K562 (cell line): Measurements from ENCODE around the gene EPHB4. TPM values are rescaled to one million over a fixed set of nuclear protein-coding genes. Genes with fewer than 3 reads are reported as not detected.

Experiments used
- BRD9 ChIP-seq: fragments of 450-650 bp; IDR thresholded peaks from 2 replicates; pipeline ENCODE4 v1.6.1; 2018; ENCODE audit warnings: low read depth; ENCODE audit not compliant: partially characterized antibody
- CBX3 ChIP-seq, 2 experiments: IDR thresholded peaks; 1 replicate in 1 of 2; 2 replicates in 1 of 2; pipeline ENCODE4 v1.6.1; 2012; ENCODE audit warnings: inconsistent platforms in 2 of 2, low read length in 2 of 2, borderline replicate concordance in 1 of 2, control low read depth in 1 of 2
- MAFK ChIP-seq: IDR thresholded peaks from 2 replicates; pipeline ENCODE4 v1.6.1; 2011; ENCODE audit warnings: low read length, improper control_type of control experiment
- MCM5 ChIP-seq: fragments of 450-650 bp; IDR thresholded peaks from 2 replicates; pipeline ENCODE4 v1.6.1; 2016; ENCODE audit warnings: low read depth
- MEF2D ChIP-seq: conservative IDR thresholded peaks from 2 replicates; pipeline ENCODE4 v1.6.1; 2016; ENCODE audit warnings: low read depth, missing genetic modification characterization, missing compliant biosample characterization
- MTA2 ChIP-seq: fragments of 450-650 bp; IDR thresholded peaks from 2 replicates; pipeline ENCODE4 v1.6.1; 2016; ENCODE audit warnings: low read depth
- NONO ChIP-seq, 2 experiments: fragments of 200-400 bp in 1 of 2; fragments of 450-650 bp in 1 of 2; formaldehyde crosslinking in 1 of 2; IDR thresholded peaks; 2 replicates each; pipeline ENCODE4 v1.6.1; 2017; ENCODE audit warnings: low read depth in 2 of 2, mild to moderate bottlenecking in 2 of 2, moderate library complexity in 2 of 2, low read length in 1 of 2
- PHB2 ChIP-seq: fragments of 450-650 bp; IDR thresholded peaks from 2 replicates; pipeline ENCODE4 v1.6.1; 2017; ENCODE audit warnings: low read depth
- SMARCA4 ChIP-seq: fragments of 450-650 bp; IDR thresholded peaks from 2 replicates; pipeline ENCODE4 v1.6.1; 2016
- SNIP1 ChIP-seq: fragments of 450-650 bp; IDR thresholded peaks from 2 replicates; pipeline ENCODE4 v1.7.1; 2017; ENCODE audit warnings: low read depth, mild to moderate bottlenecking
- SP1 ChIP-seq: sonication (generic); formaldehyde crosslinking; IDR thresholded peaks from 2 replicates; pipeline ENCODE4 v1.8.1; 2022; ENCODE audit warnings: mild to moderate bottlenecking, missing genetic modification reagents
- TCFL5 ChIP-seq: fragments of 250-450 bp; sonication (Bioruptor Pico); conservative IDR thresholded peaks from 2 replicates; pipeline ENCODE4 v1.6.1; 2021; ENCODE audit warnings: mild to moderate bottlenecking, moderate library complexity, matching md5 sums
- TGIF2 ChIP-seq: sonication (generic); formaldehyde crosslinking; IDR thresholded peaks from 2 replicates; pipeline ENCODE4 v1.8.1; 2022; ENCODE audit warnings: mild to moderate bottlenecking, missing genetic modification reagents, moderate library complexity
- ZNF133 ChIP-seq: fragments of 250-450 bp; sonication (Bioruptor Pico); IDR thresholded peaks from 2 replicates; pipeline ENCODE4 v1.4.0; 2020; ENCODE audit warnings: mild to moderate bottlenecking
- ZNF280B ChIP-seq: fragments of 250-450 bp; sonication (Bioruptor Pico); IDR thresholded peaks from 2 replicates; pipeline ENCODE4 v1.5.1; 2021; ENCODE audit warnings: mild to moderate bottlenecking
- ZNF609 ChIP-seq: sonication (generic); formaldehyde crosslinking; IDR thresholded peaks from 2 replicates; pipeline ENCODE4 v1.8.1; 2023; ENCODE audit warnings: missing genetic modification reagents, mild to moderate bottlenecking, borderline replicate concordance
- polyA plus RNA-seq, 8 experiments: library from polyadenylated mRNA; depleted of rRNA in 4 of 8; stranded (reverse) in 5 of 8; unstranded in 3 of 8; fragments of >200 nt; fragmentation: Nextera tagmentation in 2 of 8; fragmentation: Illumina TruSeq in 1 of 8; extraction: Ambion mirVana in 2 of 8; extraction: Trizol in 1 of 8; gene quantifications; 2 replicates each; pipeline versions ENCODE4 v1.2.1 to v1.2.3, GENCODE V29; 2011 to 2014; ENCODE audit warnings: inconsistent platforms in 1 of 8, missing spikeins in 1 of 8
- total RNA-seq, 7 experiments: library from RNA; depleted of rRNA in 6 of 7; stranded (reverse); fragments of >200 nt in 6 of 7; fragmentation: Illumina TruSeq in 2 of 7; extraction: Trizol in 2 of 7; gene quantifications; 2 replicates each; pipeline versions ENCODE4 v1.2.1 to v1.2.3, GENCODE V29; 2011 to 2021; ENCODE audit warnings: low replicate concordance in 1 of 7
- TF ChIP-seq, protein P1 (sequence below): IDR thresholded peaks from 3 replicates; pipeline ENCODE4 v1.6.1; 2011; ENCODE audit warnings: borderline replicate concordance, mild to moderate bottlenecking, moderate library complexity; ENCODE audit not compliant: insufficient read length; ENCODE audit errors: extremely low read depth

Gene EPHB4
- total and polyA plus RNA-seq, 9 of the 15 experiments (the other 6 are each of a cell fraction or from before 2014, with no cell fraction given) = 1.2 to 82.1 (median 37.9) TPM

GRCh38 chr7:100852048-100852872, 24.9 kb upstream of the EPHB4 start, which contains the start of gene SLC12A9 (continued):
- TF ChIP-seq, protein P1, sequence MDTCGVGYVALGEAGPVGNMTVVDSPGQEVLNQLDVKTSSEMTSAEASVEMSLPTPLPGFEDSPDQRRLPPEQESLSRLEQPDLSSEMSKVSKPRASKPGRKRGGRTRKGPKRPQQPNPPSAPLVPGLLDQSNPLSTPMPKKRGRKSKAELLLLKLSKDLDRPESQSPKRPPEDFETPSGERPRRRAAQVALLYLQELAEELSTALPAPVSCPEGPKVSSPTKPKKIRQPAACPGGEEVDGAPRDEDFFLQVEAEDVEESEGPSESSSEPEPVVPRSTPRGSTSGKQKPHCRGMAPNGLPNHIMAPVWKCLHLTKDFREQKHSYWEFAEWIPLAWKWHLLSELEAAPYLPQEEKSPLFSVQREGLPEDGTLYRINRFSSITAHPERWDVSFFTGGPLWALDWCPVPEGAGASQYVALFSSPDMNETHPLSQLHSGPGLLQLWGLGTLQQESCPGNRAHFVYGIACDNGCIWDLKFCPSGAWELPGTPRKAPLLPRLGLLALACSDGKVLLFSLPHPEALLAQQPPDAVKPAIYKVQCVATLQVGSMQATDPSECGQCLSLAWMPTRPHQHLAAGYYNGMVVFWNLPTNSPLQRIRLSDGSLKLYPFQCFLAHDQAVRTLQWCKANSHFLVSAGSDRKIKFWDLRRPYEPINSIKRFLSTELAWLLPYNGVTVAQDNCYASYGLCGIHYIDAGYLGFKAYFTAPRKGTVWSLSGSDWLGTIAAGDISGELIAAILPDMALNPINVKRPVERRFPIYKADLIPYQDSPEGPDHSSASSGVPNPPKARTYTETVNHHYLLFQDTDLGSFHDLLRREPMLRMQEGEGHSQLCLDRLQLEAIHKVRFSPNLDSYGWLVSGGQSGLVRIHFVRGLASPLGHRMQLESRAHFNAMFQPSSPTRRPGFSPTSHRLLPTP = no peak
- TF ChIP-seq TCFL5 (CRISPR knock-in tag) (no peak), MEF2D (tag) (no peak), CBX3 (IDR thresholded peaks at IDR 0.05; ENCODE audit: borderline replicate concordance in 1 of 2, low read length in 2 of 2) (no peak), ZNF280B (no peak), PHB2 (no peak), ZNF133 (0 out of 2 replicates have a peak, but pooled peaks have one; percentile 28), NONO (IDR thresholded peaks at IDR 0.05; ENCODE audit: low read depth in 2 of 2, low read length in 1 of 2) (no peak), MCM5 (no peak), SMARCA4 (no peak), ZNF609 (CRISPR knock-in tag) (peak; percentile 80), SNIP1 (no peak), MTA2 (no peak), TGIF2 (0 out of 2 replicates have a peak, but pooled peaks have one; percentile 18), SP1 (CRISPR knock-in tag) (peak; percentile 64), MAFK (no peak), BRD9 (no peak)
